K562 (cell line): Measurements from ENCODE around the gene TIAM1. TPM values are rescaled to one million over a fixed set of nuclear protein-coding genes. Genes with fewer than 3 reads are reported as not detected.

ENCODE experiments used
- ATAC-seq: fragments of 200-7000 bp; cut with Tn5 transposase; 3 replicates; pipeline ENCODE4 v1.9.1; 2020; ENCODE audit warnings: moderate library complexity
- BruUV-seq: library from RNA; stranded (reverse); fragments of 400-500 nt; replicated peaks from 2 replicates; lab custom pipeline; 2021; lab: Mats Ljungman, UMichigan
- CTCF ChIA-PET: fragments of 300-600 bp; formaldehyde crosslinking; extraction: SDS; loops from one replicate; lab custom pipeline; 2021; ENCODE audit warnings: low intra/inter-chr PET ratio; lab: Yijun Ruan, JAX
- POLR2A ChIA-PET: fragments of 300-600, 350-650 bp; sonication (Branson Sonifier 250); formaldehyde crosslinking; extraction: SDS; loops from one replicate; lab custom pipeline; 2021; ENCODE audit warnings: antibody characterized with exemption, inconsistent platforms; lab: Yijun Ruan, JAX
- DNase-seq, 4 experiments: peaks; one replicate each; pipeline versions ENCODE4 v3.0.0 to v3.0.0-alpha.2; 2011 to 2018; ENCODE audit warnings: low spot score in 3 of 4, mixed read lengths in 3 of 4; ENCODE audit errors: extremely low read depth in 1 of 4
- FAIRE-seq: peaks from 2 replicates; lab custom pipeline; 2011; peaks lifted over from hg19 to GRCh38; lab: Jason Lieb, UNC
- H2AFZ ChIP-seq: 2 replicates; pipeline ENCODE4 v1.6.0; 2011; ENCODE audit warnings: low read depth, low read length, control low read depth, inconsistent platforms
- H3K27ac ChIP-seq: fragments of 200-600 bp; 3 replicates; pipeline ENCODE4 v1.8.0; 2011; ENCODE audit warnings: low read depth, mild to moderate bottlenecking, control low read depth, inconsistent platforms, low read length, moderate library complexity, mixed read lengths; ENCODE audit errors: extremely low read depth
- H3K27me3 ChIP-seq, 2 experiments: fragments of 300-600 bp in 1 of 2; 2 replicates in 1 of 2; 3 replicates in 1 of 2; pipeline versions ENCODE4 v1.6.0 to v1.8.0; 2011; ENCODE audit warnings: inconsistent platforms in 2 of 2, low read length in 2 of 2, mild to moderate bottlenecking in 1 of 2, mixed read lengths in 1 of 2, moderate library complexity in 1 of 2; ENCODE audit not compliant: control insufficient read depth in 2 of 2, insufficient read depth in 2 of 2
- H3K36me3 ChIP-seq: fragments of 300-600 bp; 3 replicates; pipeline ENCODE4 v1.8.0; 2011; ENCODE audit warnings: mild to moderate bottlenecking, low read length, inconsistent platforms; ENCODE audit not compliant: control insufficient read depth, insufficient read depth
- H3K4me1 ChIP-seq, 2 experiments: fragments of 200-600 bp in 1 of 2; replicated peaks in 1 of 2; 2 replicates in 1 of 2; 3 replicates in 1 of 2; pipeline versions ENCODE4 v1.5.1 to v1.8.0; 2011; ENCODE audit warnings: inconsistent platforms in 2 of 2, low read length in 2 of 2, mild to moderate bottlenecking in 1 of 2, mixed read lengths in 1 of 2, moderate library complexity in 1 of 2; ENCODE audit not compliant: control insufficient read depth in 2 of 2, insufficient read depth in 2 of 2
- H3K4me2 ChIP-seq: 2 replicates; pipeline ENCODE4 v1.6.1; 2011; ENCODE audit warnings: low read length, control low read depth, inconsistent platforms, mixed read lengths; ENCODE audit not compliant: insufficient read depth
- H3K4me3 ChIP-seq: fragments of 200-600 bp; sonication (generic), shearing (Covaris generic); 2 replicates; pipeline ENCODE4 v1.5.1; 2016; ENCODE audit warnings: control low read depth, inconsistent platforms
- H3K79me2 ChIP-seq: fragments of 200-600 bp; 3 replicates; pipeline ENCODE4 v1.8.0; 2011; ENCODE audit warnings: low read length, inconsistent platforms; ENCODE audit not compliant: control insufficient read depth, insufficient read depth
- H3K9ac ChIP-seq, 2 experiments: 2 replicates each; pipeline versions ENCODE4 v1.6.0 to v1.6.1; 2011; ENCODE audit warnings: low read depth in 2 of 2, low read length in 2 of 2, control low read depth in 1 of 2, inconsistent platforms in 1 of 2, mild to moderate bottlenecking in 1 of 2, mixed read lengths in 1 of 2; ENCODE audit not compliant: insufficient read depth in 1 of 2
- H3K9me1 ChIP-seq: one replicate; pipeline ENCODE4 v1.6.0; 2011; ENCODE audit warnings: inconsistent platforms, mild to moderate bottlenecking, low read length, moderate library complexity; ENCODE audit not compliant: control insufficient read depth, insufficient read depth
- H3K9me3 ChIP-seq: replicated peaks from 2 replicates; pipeline ENCODE4 v1.5.1; 2011; ENCODE audit warnings: low read depth, low read length, inconsistent platforms; ENCODE audit not compliant: control insufficient read depth, insufficient read depth
- H4K20me1 ChIP-seq: replicated peaks from 2 replicates; pipeline ENCODE4 v1.6.1; 2011; ENCODE audit warnings: low read length, inconsistent platforms, mixed read lengths; ENCODE audit not compliant: control insufficient read depth, insufficient read depth
- CEBPG ChIP-seq, 3 experiments: fragments of 200-800 bp in 1 of 3; sonication (Bioruptor generic) in 1 of 3; sonication (generic) in 1 of 3; formaldehyde crosslinking in 1 of 3; IDR thresholded peaks in 2 of 3; conservative IDR thresholded peaks in 1 of 3; 2 replicates each; pipeline versions ENCODE4 v1.6.1 to v1.8.0; 2016 to 2022; ENCODE audit warnings: missing compliant biosample characterization in 2 of 3, missing genetic modification characterization in 2 of 3, mild to moderate bottlenecking in 1 of 3, missing genetic modification reagents in 1 of 3
- JUN ChIP-seq, 2 experiments: sonication (generic) in 1 of 2; formaldehyde crosslinking in 1 of 2; IDR thresholded peaks; 2 replicates each; pipeline versions ENCODE4 v1.6.1 to v1.8.0; 2012 to 2022; ENCODE audit warnings: borderline replicate concordance in 2 of 2, mild to moderate bottlenecking in 2 of 2, improper control_type of control experiment in 1 of 2, low read depth in 1 of 2, low read length in 1 of 2, missing genetic modification reagents in 1 of 2
- KLF13 ChIP-seq: fragments of 450-650 bp; IDR thresholded peaks from 2 replicates; pipeline ENCODE4 v1.6.1; 2016; ENCODE audit warnings: missing genetic modification characterization, low read depth, mild to moderate bottlenecking, missing compliant biosample characterization, moderate library complexity, borderline replicate concordance
- RHOXF2B ChIP-seq: fragments of 250-450 bp; sonication (Bioruptor Pico); conservative IDR thresholded peaks from 2 replicates; pipeline ENCODE4 v1.5.1; 2021
- SNIP1 ChIP-seq: fragments of 450-650 bp; IDR thresholded peaks from 2 replicates; pipeline ENCODE4 v1.7.1; 2017; ENCODE audit warnings: low read depth, mild to moderate bottlenecking
- SP1 ChIP-seq: sonication (generic); formaldehyde crosslinking; IDR thresholded peaks from 2 replicates; pipeline ENCODE4 v1.8.1; 2022; ENCODE audit warnings: mild to moderate bottlenecking, missing genetic modification reagents
- SRSF1 ChIP-seq: fragments of 200-400 bp; formaldehyde crosslinking; IDR thresholded peaks from 2 replicates; pipeline ENCODE4 v1.6.1; 2017; ENCODE audit warnings: mild to moderate bottlenecking, low read depth, low read length, moderate library complexity
- TCF7 ChIP-seq: sonication (generic); IDR thresholded peaks from 2 replicates; pipeline ENCODE4 v1.6.1; 2016; ENCODE audit warnings: antibody characterized with exemption, borderline replicate concordance
- ZBED1 ChIP-seq: IDR thresholded peaks from 2 replicates; pipeline ENCODE4 v1.6.1; 2014
- ZC3H11A ChIP-seq: IDR thresholded peaks from 2 replicates; pipeline ENCODE4 v1.6.1; 2012; ENCODE audit warnings: low read depth, low read length, improper control_type of control experiment
- ZFP36 ChIP-seq: fragments of 150-350 bp; IDR thresholded peaks from 2 replicates; pipeline ENCODE4 v1.6.1; 2018; ENCODE audit warnings: low read length, low read depth; ENCODE audit not compliant: partially characterized antibody
- ZFX ChIP-seq: sonication (generic); formaldehyde crosslinking; IDR thresholded peaks from 2 replicates; pipeline ENCODE4 v1.8.0; 2022; ENCODE audit warnings: mild to moderate bottlenecking, missing genetic modification reagents, moderate library complexity
- ZNF146 ChIP-seq: IDR thresholded peaks from one replicate; pipeline ENCODE4 v1.6.1; 2018; ENCODE audit warnings: missing compliant biosample characterization; ENCODE audit not compliant: unreplicated experiment
- ZNF224 ChIP-seq: sonication (generic); formaldehyde crosslinking; IDR thresholded peaks from 2 replicates; pipeline ENCODE4 v1.8.0; 2022; ENCODE audit warnings: mild to moderate bottlenecking, missing genetic modification reagents
- ZNF408 ChIP-seq: fragments of 250-450 bp; sonication (Bioruptor Pico); IDR thresholded peaks from 2 replicates; pipeline ENCODE4 v1.4.0; 2020; ENCODE audit warnings: low read depth, mild to moderate bottlenecking, moderate library complexity
- ZNF785 ChIP-seq: fragments of 250-450 bp; sonication (Bioruptor Pico); IDR thresholded peaks from 2 replicates; pipeline ENCODE4 v1.4.0; 2020; ENCODE audit warnings: mild to moderate bottlenecking
- WGBS: fragments of 100-300 bp; shearing (Covaris generic); methylation state at CpG from one replicate; pipeline ENCODE4 v1.1.6; 2016; ENCODE audit warnings: low coverage, mixed read lengths; ENCODE audit not compliant: insufficient coverage; ENCODE audit errors: missing lambda C conversion rate; 5-methylcytosine and 5-hydroxymethylcytosine counted together
- in situ Hi-C: fragments of 300-500 bp; cut with MboI; formaldehyde crosslinking; loops from 4 replicates; pipeline ENCODE4 v1.15.0; 2018; ENCODE audit warnings: inconsistent platforms, mixed read lengths
- intact Hi-C: fragments of 100-400 bp; cut with micrococcal nuclease; formaldehyde crosslinking; loops from 2 replicates; pipeline ENCODE4 v1.14.2; 2022
- polyA plus RNA-seq, 8 experiments: library from polyadenylated mRNA; depleted of rRNA in 4 of 8; stranded (reverse) in 5 of 8; unstranded in 3 of 8; fragments of >200 nt; fragmentation: Nextera tagmentation in 2 of 8; fragmentation: Illumina TruSeq in 1 of 8; extraction: Ambion mirVana in 2 of 8; extraction: Trizol in 1 of 8; gene quantifications; 2 replicates each; pipeline versions ENCODE4 v1.2.1 to v1.2.3, GENCODE V29; 2011 to 2014; ENCODE audit warnings: inconsistent platforms in 1 of 8, missing spikeins in 1 of 8
- total RNA-seq, 7 experiments: library from RNA; depleted of rRNA in 6 of 7; stranded (reverse); fragments of >200 nt in 6 of 7; fragmentation: Illumina TruSeq in 2 of 7; extraction: Trizol in 2 of 7; gene quantifications; 2 replicates each; pipeline versions ENCODE4 v1.2.1 to v1.2.3, GENCODE V29; 2011 to 2021; ENCODE audit warnings: low replicate concordance in 1 of 7
- TF ChIP-seq, protein P1 (sequence below): fragments of 450-650 bp; formaldehyde crosslinking; IDR thresholded peaks from 2 replicates; pipeline ENCODE4 v1.4.0; 2020; ENCODE audit warnings: mild to moderate bottlenecking
- TF ChIP-seq, protein P2 (sequence below): sonication (generic); formaldehyde crosslinking; IDR thresholded peaks from 2 replicates; pipeline ENCODE4 v1.9.0; 2022; ENCODE audit warnings: mild to moderate bottlenecking, missing genetic modification reagents
- TF ChIP-seq, protein P3 (sequence below): sonication (generic); formaldehyde crosslinking; IDR thresholded peaks from 2 replicates; pipeline ENCODE4 v1.8.0; 2022; ENCODE audit warnings: mild to moderate bottlenecking, missing genetic modification reagents

Gene TIAM1
- total and polyA plus RNA-seq, 9 of the 15 experiments (the other 6 are each of a cell fraction or from before 2014, with no cell fraction given): 0.11 TPM; not detected in 8

DNA sequence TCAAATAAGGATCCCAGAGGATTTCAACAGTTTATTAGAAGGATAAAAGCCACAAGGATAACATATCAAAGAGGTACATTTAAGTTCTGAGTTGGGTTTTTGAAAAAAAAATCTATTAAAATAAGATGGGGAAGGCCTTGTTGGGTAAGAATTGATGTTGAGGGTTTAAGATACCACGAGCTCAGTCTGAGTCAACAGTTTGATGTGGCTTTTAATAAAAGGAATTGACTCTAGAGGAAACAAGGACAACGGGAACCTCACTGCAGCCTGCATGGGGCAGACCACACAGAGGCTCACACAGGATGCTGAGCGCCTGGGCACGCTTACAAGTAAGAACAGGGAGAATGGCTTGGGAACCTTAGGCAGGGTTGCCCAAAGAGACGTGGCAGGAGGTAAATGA, 107.5 kb downstream of the TIAM1 start:
- WGBS: 4% methylated on average over 5 of the region's 5 CpGs
- BruUV-seq: no TSS peak
- TF ChIP-seq JUN (IDR thresholded peaks at IDR 0.05; ENCODE audit: borderline replicate concordance, low read depth, low read length) (no peak), JUN (CRISPR knock-in tag; IDR thresholded peaks at IDR 0.05; ENCODE audit: borderline replicate concordance) (no peak), ZNF146 (no peak), CEBPG (CRISPR knock-in tag; IDR thresholded peaks at IDR 0.05) (no peak), CEBPG (tag; conservative IDR thresholded peaks at IDR 0.05 in 1 of 2, IDR thresholded peaks at IDR 0.05 in 1 of 2) (no peak), KLF13 (tag) (no peak), ZNF224 (CRISPR knock-in tag) (no peak), ZFP36 (no peak), SRSF1 (no peak), ZBED1 (no peak), ZFX (CRISPR knock-in tag) (no peak), RHOXF2B (CRISPR knock-in tag) (no peak), SNIP1 (no peak), ZNF408 (CRISPR knock-in tag) (no peak), TCF7 (no peak), ZC3H11A (no peak), ZNF785 (CRISPR knock-in tag) (no peak), SP1 (no peak)
- TF ChIP-seq, protein P1, sequence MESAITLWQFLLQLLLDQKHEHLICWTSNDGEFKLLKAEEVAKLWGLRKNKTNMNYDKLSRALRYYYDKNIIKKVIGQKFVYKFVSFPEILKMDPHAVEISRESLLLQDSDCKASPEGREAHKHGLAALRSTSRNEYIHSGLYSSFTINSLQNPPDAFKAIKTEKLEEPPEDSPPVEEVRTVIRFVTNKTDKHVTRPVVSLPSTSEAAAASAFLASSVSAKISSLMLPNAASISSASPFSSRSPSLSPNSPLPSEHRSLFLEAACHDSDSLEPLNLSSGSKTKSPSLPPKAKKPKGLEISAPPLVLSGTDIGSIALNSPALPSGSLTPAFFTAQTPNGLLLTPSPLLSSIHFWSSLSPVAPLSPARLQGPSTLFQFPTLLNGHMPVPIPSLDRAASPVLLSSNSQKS (CRISPR knock-in tag): no peak
- TF ChIP-seq, protein P2, sequence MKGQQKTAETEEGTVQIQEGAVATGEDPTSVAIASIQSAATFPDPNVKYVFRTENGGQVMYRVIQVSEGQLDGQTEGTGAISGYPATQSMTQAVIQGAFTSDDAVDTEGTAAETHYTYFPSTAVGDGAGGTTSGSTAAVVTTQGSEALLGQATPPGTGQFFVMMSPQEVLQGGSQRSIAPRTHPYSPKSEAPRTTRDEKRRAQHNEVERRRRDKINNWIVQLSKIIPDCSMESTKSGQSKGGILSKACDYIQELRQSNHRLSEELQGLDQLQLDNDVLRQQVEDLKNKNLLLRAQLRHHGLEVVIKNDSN: no peak
- TF ChIP-seq, protein P3, sequence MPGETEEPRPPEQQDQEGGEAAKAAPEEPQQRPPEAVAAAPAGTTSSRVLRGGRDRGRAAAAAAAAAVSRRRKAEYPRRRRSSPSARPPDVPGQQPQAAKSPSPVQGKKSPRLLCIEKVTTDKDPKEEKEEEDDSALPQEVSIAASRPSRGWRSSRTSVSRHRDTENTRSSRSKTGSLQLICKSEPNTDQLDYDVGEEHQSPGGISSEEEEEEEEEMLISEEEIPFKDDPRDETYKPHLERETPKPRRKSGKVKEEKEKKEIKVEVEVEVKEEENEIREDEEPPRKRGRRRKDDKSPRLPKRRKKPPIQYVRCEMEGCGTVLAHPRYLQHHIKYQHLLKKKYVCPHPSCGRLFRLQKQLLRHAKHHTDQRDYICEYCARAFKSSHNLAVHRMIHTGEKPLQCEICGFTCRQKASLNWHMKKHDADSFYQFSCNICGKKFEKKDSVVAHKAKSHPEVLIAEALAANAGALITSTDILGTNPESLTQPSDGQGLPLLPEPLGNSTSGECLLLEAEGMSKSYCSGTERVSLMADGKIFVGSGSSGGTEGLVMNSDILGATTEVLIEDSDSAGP (CRISPR knock-in tag): no peak

More for the DNA sequence above, 107.5 kb downstream of the TIAM1 start:
- Histone ChIP-seq H2AFZ (no peak overlapping the region), H3K9ac (no peak overlapping the region), H3K4me2 (no peak overlapping the region), H3K9me1 (no peaks in the 10 kb centered on the region), H3K36me3 (no peaks in the 10 kb centered on the region), H3K4me3 (no peak overlapping the region), H4K20me1 (no peaks in the 10 kb centered on the region), H3K9me3 (no peaks in the 10 kb centered on the region), H3K79me2 (no peaks in the 10 kb centered on the region), H3K27ac (no peak overlapping the region), H3K27me3 (no peaks in the 10 kb centered on the region), H3K4me1 (no peaks in the 10 kb centered on the region)
- no peak for ATAC-seq
- ChIA-PET POLR2A (no interaction called here), CTCF (no interaction called here)
- DNase-seq: no peak
- in situ Hi-C loops (no loop called here), intact Hi-C loops (no loop called here)
- FAIRE-seq: no peak
